NCI-H524 (cell line): ENCODE results near the gene XRN1.
A peak's percentile ranks its signal among the peaks of the same experiment; 100 is the strongest.
"Not testable (repeated sequence)": the region's sequence is repeated elsewhere in the genome, so short reads cannot be mapped to it uniquely, and the experiment has no call there.

Experiments used
- DNase-seq, 2 experiments: peaks; one replicate each; lab custom pipeline; 2025; lab: John Stamatoyannopoulos, UW

The XRN1 gene

GRCh38 chr3:142447852-142448823 is at the start of gene XRN1:
Gene XRN1 (minus strand): TSS chr3:142448037. CDS start chr3:142447944, 93 bp downstream.
- DNase-seq: peak; percentile 91 to 93

GRCh38 chr3:142495103-142495502 is 47.3 kb upstream of the XRN1 start:
- no peak for DNase-seq

DNA sequence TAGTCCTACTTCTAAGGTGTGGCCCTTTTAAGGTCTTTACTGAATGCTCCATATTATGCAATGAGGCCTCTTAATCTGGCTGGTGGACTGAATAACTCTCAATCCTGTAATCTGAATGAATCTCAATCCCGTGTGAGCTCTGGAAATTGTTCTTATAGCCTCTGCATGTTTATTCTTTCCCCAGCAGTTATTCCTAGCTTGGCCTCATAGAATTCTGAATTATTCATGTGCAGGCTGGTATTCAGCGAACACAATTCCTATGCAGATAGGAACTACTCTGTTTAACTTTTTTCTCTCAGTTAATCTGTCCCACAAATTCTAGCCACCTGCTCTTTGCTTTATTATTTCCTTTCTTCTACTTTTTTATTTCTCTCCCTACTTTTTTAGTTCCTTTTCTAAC is 44.3 kb upstream of the XRN1 start:
- DNase-seq: no peak

GRCh38 chr3:142489572-142490323 is 41.9 kb upstream of the XRN1 start:
- DNase-seq: no peak

GRCh38 chr3:142484912-142485435 is 37.1 kb upstream of the XRN1 start:
- no peak for DNase-seq

GRCh38 chr3:142481196-142481595 is 33.4 kb upstream of the XRN1 start:
- DNase-seq: no peak

- DNase-seq: no peak
Measured at GRCh38 chr3:142470826-142471225, 23.0 kb upstream of the XRN1 start.

DNA sequence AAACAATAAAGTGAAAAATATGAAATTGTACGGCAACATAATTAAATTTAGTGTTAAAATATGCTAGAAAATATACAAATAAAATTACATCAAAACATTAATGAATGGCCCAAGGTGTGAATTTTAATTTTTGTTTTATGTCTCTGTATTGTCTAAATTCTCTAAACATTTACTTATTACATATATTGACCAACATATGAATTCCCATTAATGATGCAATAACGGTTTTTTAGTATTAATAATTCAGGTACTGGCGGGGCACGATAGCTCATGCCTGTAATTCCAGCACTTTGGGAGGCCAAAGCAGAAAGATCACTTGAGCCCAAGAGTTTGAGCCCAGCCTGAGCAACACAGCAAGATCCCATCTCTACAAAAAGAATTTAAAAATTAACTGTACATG is 20.6 kb upstream of the XRN1 start:
- no peak for DNase-seq

DNA sequence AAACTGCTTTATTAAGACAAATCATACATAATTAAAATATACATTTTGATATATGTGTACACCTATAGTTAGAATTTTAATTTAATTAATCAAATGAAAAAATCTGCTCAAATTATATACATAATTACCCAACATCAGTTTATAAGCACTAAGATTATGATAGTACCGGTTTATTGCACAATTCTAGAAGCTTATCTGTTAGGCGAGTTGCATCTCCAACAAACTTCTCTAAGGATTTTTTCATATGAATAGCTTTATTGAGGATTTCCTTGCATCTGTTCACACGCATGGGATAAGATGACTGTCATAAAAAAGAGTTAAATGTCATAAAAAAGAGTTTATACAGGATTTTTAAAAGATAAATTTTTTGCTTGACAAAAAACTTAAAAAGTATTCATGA is 19.9 kb upstream of the XRN1 start:
- DNase-seq: no peak

DNA sequence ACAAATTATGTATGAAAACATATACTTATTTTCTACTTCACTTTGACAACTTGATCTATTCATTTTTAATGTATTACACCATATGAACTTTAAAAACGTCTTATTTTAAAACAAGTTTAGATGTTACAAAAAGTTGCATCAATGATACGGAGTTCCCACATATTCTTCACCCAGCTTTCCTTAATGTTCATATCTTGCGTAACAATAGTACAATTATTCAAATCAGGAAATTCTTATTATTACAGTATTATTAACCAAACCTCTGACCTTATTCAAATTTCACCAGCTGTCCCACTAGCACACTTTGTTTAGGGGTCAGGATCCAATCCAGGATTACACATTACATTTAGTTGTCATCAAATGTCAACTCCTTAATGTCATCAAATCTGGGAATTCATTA is 12.9 kb upstream of the XRN1 start:
- DNase-seq: no peak

DNA sequence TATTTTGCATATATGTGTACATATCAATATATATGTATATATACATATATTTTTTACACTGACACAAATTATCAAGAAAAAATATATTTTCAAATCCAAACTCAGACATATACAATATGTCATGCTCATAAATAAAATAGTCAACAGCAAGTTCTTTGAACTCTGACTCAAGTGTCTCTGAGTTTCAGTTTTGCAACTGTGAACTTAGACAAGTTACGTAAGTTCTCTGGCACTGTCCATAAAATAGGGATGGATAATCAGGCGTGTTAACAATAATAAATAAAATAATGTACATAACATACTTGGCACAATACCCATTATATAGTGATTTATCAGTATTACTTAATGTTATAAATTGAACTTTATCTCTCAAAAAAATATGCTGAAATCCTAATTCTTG is 12.1 kb upstream of the XRN1 start:
- no peak for DNase-seq

GRCh38 chr3:142459096-142459495 is 11.3 kb upstream of the XRN1 start:
- no peak for DNase-seq

DNA sequence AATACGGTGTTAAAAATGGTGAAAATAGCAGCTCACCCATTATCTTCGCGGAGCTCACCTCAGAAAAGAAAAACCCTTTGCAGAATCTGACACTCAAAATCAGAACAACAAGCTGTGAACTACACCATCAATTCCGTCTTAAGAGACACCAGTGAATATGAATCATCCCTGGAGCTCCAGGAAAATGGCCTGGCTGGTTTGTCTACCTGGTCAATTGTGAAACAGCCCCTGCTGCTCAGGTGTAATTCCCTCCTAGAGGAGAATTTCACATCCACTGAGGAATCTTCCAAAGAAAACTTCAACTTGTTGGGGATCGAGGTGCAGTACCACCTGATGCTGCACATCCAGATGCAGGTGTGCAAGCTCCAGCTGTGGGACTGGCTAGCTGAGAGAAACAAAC is 3.0 kb upstream of the XRN1 start:
- DNase-seq: no peak

GRCh38 chr3:142450189-142450588 is 2.4 kb upstream of the XRN1 start:
- DNase-seq: peak in 1 of 2 experiments; percentile 66

DNA sequence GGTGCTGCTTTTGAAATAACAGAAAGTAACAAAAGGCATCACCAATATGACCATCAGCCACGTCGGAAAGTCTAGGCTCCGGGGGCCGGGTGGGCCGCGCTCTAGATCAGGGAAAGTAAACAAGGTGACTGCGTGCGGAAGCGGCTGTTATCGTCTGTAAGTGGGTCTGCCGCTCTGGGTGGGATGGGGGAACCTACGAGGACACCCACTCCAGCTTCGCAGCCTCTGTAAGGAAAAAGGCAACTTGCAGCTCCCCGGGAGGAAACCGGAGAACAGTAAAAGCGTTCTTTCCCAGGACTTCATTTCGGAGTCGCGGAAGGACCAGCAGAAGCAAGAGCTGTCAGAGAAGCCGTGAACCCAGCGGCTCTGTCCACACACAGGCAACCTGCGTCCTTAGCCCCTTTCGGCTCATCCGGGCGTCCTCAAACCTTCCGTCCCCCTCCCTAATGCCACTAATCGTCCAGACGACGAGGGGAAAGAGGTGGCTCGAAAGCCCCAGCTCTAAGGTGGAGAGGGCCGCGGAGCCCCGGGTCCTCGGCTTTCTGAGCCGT is 461 bp downstream of the XRN1 start:
- peak; percentile 21 to 66 for DNase-seq

DNA sequence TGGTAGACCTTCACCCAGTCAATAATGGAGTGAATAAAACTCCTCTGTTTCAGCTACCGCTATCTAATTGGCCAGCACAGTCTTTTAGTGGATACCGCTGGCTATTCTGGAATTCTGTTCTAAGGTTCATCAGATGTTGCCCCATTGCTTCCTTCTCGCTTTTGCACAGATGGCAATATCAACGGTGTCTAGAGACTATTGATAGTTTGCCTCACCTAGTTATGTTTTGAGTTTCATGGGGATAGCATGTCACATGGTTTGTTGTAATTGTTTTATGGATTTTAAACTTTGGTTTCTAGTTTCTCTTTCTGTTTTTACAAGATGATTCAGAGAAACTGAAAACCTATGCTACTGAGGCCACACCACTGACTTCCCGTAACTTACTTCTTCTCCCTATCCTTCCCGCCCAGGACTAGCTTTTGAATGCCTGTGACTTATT is 2.0 kb downstream of the XRN1 start:
- no peak for DNase-seq

DNA sequence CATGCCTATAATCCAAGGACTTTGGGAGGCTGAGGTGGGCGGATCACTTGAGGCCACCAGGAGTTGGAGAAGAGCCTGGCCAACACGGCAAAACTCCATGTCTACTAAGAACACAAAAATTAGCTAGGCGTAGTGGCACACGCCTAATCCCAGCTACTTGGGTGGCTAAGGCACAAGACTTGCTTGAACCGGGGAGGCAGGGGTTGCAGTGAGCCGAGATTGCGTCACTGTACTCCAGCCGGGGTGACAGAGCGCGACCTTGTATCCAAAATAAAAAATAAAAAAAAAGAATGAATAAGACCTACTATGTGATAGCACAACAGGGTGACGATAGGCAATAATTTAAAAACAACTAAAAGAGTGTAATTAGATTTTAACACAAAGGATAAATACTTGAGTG is 3.5 kb downstream of the XRN1 start:
- DNase-seq: no peak

GRCh38 chr3:142443060-142443459 is 4.8 kb downstream of the XRN1 start:
- not testable (repeated sequence) for DNase-seq

- DNase-seq: not testable (repeated sequence)
Measured at GRCh38 chr3:142439499-142440220, 8.2 kb downstream of the XRN1 start.

DNA sequence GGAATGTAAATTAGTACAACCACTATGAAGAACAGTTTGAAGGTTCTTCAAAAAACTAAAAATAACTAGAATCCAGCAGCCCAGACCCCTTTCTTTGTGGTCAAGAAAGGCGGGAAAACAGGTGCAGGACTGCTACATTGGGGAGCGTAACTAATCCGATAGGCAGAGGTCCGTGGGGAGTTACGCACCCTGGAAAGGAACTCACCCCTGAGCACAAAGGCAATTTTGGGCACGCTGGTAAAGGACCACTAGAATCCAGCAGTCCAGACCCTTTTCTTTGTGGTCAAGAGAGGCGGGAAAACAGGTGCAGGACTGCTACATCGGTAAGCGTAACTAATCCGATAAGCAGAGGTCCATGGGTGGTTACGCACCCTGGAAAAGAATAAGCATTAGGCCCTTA is 9.7 kb downstream of the XRN1 start:
- not testable (repeated sequence) for DNase-seq

DNA sequence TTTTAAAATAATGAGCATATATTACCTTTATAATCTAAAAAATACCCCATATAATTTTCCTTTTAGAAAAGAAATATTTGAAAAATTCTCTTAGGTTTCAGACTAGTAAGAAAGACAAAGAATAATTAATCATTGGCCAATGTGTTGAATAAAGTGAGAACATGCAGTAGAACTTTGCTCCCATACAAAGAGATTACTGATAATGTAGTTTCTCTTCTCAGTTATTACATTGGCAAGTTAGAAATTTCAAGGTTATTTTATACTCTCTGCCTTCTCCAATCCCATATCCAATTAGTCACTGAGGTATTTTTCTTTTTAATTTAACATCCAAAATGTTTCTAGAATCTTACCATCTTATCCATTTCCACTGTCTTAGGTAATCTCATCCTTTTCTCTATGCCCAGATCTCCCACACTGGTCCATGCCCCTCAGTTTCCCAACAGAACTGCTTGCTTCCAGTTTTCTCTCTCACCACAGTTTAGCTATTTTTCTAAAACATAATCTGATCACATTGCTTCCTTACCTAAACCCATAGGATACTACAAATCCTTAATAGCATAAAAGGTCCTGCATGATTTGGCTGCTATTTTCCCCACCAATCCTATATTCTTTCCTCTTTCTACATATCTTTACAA is 10.8 kb downstream of the XRN1 start:
- DNase-seq: no peak
